ENCODE data around the gene PALM.

DNA sequence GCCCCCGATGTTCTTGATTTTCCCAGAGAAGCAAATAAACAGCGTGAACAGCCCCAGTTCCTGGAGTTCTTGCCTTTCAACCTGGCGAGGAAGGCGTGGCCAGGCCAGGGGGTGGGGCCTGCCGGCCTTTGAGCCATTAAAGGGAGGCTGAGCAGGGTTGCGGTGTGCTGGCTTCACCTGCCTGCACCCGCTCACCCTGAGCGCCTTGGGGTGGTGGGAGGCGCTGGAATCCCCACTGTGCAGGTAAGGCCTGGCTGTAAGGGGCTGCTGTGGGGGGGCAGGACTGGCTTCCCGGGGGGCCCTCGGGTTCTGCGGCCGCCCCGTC lies 39.5 kb downstream of the PALM start:
- TF ChIP-seq POLR2AphosphoS5 (IDR thresholded peaks at IDR 0.05) = no peak
- TF ChIP-seq, protein P1, sequence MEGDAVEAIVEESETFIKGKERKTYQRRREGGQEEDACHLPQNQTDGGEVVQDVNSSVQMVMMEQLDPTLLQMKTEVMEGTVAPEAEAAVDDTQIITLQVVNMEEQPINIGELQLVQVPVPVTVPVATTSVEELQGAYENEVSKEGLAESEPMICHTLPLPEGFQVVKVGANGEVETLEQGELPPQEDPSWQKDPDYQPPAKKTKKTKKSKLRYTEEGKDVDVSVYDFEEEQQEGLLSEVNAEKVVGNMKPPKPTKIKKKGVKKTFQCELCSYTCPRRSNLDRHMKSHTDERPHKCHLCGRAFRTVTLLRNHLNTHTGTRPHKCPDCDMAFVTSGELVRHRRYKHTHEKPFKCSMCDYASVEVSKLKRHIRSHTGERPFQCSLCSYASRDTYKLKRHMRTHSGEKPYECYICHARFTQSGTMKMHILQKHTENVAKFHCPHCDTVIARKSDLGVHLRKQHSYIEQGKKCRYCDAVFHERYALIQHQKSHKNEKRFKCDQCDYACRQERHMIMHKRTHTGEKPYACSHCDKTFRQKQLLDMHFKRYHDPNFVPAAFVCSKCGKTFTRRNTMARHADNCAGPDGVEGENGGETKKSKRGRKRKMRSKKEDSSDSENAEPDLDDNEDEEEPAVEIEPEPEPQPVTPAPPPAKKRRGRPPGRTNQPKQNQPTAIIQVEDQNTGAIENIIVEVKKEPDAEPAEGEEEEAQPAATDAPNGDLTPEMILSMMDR (IDR thresholded peaks at IDR 0.05) = no peak
- no peak for TF ChIP-seq POLR2A (IDR thresholded peaks at IDR 0.05)
- no peak for TF ChIP-seq EP300 (IDR thresholded peaks at IDR 0.05)

Measured in suprapubic skin (tissue), 4 donors.